ENCODE results near the gene URAD. TPM values are rescaled to one million over a fixed set of nuclear protein-coding genes. Genes with fewer than 3 reads are reported as not detected.

Gene URAD
- total RNA-seq, 1 donor from 2014 or later, result not detected

DNA sequence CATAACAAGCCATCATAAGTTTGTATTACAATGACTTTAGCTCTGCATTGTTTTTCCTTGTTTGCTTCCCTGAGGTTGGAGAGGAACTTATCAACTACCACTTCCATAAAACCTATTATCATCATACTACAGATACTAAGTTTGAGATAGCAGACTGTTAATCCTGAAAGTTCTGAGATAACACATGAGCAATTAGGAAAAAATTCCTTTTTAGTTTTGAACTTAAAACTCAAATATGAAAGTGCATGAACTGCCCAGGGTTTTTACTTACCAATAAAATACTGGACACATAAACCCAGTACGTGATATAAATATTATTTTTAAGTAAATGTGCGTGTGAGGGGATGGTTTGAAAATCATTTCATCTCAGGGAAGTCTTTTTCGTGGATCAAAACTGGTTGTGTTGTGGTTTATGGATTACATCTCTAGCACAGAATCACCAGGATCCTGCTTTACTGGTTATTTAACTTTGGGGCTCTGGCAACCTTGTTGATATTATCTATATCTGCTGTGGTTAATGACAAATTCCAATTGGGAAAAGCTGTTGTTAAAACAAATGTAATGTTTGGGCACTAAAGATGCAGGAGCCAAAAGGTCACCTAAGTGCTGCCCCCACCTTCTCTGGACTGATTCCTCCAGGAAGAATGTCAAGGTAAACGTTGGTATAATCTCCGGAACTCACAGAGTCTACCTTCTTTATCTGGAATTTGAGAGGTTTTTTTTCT lies 31.8 kb downstream of the URAD start:
- no peak for DNase-seq (ENCODE audit: low read depth)

DNA sequence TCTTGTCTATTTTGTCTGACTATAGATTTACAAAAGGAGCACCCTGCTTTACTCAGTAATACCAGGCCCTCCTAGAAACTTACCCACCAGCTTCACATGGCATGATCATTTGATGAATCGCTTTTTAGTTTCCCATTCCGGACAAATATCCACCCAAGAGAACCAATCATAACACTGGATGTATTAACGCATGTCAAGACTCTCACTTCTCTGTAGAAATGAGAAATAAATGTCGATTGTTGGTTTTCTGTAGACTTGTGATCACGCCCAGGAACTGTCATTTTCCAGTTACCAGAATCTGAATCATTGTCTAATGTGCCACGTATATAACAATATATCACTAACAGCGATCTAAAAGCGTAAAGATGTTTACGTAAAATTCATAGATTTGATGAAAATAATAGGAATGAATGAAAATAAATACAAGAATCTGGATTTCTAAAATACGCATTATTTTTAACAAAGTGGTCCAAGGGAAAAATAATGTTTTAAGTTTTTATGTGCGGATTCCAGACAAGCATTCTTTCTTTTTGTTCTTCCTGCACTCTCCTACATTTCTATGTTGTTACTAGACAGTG lies 33.4 kb downstream of the URAD start:
- DNase-seq (ENCODE audit: low read depth), result no peak

DNA sequence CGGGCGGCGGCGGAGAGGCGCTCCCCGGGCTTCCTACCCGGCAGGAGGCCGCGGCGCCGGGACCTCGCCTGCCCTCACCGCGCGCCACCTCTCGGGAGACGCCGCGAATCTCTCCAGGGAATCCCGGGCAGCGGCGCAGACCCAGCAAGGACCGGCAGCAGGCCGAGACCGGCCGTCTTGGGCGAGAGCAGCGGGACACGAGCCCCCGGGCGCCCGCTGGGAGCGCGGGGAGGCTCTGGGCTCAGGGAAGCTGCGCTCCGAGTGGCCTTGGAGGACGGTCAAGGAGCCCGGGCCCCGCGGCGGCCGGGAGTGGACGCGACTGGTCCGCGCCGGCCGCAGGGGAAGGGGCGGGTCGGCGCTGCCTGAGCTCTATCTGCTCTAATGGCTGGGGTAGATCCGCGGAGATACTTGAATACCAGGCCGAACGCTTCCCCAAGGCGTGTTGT lies 34.1 kb downstream of the URAD start:
- no peak for DNase-seq (ENCODE audit: low read depth)

DNA sequence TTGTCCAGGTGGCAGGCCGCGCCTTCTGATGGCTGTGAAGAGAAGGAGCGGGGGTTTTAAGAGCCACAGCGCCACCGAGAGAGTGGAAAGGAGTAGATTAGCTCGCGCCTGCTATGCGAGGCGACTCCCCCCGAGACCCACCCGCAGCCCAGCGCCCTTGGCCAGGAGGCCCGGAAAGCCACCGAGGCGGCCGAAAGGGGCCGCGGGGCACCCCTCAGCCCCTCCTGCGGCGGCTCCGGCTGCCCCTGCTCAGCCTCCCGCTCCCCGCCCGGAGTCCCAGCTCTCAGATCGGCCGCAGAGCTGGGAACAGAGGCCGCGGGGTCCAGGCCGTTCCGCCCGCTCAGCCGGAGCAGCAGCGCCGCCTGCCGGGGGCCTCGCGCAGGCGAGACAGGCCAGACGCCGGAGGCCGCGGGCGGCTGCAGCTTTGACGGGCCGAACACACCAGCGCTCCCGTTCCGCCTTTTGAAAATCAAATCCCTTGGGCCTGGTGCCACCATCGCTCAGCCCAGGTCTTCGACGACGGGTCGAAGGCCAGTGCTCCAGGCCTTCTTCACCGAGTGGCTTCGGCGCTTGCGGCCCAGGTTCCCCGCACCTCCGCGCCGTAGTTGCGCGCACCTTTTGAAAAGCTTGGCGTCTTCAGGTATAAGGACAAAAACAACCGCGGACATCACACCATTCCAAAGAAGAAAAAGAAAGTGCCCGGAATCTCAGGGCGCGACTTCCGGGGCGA lies 34.7 kb downstream of the URAD start:
- peak; percentile 24 for DNase-seq (ENCODE audit: low read depth)

DNA sequence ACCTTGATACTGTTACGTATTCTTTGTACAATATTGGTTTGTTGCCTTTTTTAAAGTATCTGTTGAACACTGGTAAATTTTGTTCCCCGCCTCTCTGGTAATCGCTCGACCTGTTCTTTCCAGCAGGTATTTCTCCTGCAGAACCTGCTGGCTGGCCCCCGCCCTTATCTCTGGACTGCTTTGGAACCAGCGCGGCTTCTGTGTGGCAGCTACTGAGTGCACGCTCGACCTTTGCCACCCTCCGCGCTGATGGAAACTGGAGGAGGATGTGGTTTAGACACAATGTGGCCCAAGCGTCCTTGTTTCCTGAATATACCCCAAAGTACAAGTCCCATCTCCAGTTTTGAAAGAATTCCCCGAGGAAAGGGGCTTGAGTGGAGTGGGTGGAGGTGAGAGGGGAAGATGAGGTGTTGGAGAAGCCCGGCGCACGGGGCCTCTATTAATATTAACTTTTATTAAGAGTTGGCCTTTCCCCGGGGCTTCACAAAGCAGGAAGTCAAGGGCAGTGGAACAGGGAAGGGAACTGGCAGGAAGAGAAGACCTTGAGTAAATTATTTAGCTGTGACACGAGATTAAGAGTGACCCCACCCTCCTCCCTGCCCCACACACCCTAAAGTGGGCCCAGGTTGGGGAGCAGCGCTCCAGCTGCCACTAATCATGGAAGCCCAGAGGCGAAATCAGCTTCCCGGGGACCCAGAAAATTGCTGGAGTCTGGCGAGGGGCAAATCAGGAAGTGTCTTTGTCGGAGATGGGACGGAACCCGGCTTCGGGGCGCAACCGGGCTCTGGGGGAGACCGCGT lies 35.4 kb downstream of the URAD start:
- DNase-seq (ENCODE audit: low read depth), result no peak

DNA sequence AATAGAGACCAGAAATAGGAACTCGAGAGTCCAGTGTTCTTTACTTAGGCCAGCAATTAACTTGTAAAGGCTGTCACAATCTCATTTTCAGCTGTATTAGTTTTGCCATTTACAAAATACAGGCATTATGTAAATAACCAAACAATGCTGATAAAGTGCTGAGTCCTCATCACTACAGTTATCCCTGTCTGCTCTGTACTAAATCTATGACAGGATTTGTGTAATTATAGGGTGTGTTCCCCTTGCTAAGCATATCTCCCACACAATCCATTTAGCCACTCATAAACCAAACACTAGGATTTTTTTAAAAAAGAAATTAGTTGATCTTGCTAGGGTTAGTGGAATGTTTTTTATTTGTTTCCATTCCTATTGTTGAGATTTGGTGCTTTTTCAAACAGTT lies 45.5 kb downstream of the URAD start:
- DNase-seq (ENCODE audit: low read depth), result no peak

DNA sequence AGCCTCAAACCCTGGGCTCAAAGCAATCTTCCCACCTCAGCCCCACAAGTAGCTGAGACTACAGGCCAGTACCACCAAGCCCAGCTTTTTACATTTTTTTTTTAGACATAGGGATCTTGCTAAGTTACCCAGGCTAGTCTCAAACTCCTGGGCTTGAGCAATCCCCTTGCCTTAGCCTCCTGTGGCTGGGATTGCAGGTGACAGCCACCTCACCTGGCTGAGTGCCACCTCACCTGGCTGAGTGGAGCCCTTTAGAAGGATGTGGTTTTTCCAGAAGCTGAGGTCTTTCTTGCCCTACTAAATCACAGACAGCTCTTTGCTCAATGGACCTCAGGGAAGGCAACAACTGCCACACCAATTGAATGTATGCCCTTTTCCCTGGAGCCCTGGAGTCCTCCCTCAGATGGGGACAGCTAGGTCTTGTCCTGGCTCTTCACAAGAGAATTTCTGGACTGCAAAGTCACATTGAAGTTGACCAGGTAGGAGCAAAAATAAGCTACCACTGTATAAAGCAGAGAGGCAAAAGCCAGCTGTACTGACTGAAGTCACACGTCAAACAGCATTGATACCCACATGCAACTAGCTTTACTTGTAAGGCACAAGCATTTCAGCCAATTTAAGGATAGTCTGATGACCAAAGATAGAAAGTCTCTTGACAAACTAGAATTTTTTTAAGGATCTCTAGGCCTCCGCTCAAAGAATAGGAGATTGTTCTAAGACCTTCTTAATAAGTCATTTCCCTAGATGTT lies 54.7 kb downstream of the URAD start:
- no peak for DNase-seq (ENCODE audit: low read depth)

DNA sequence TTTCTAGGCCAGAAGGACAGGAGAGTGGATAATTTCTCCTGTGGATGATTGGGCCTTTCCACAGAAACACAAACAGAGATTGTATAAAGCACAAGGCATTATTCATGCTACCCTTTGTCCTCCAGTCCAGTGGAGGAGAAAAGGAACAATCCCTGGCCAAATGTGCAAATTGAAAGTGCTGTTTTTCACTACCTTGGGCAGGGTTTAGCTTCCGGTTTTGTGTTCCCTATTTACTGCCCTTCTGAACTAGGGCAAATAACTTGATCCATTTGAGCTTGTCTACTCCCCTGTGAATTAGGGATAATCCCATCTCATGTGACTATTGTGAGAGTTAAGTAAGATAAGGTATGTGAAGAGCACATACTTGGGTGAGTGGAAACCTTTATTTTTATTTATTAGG lies 55.4 kb downstream of the URAD start:
- DNase-seq (ENCODE audit: low read depth), result no peak

DNA sequence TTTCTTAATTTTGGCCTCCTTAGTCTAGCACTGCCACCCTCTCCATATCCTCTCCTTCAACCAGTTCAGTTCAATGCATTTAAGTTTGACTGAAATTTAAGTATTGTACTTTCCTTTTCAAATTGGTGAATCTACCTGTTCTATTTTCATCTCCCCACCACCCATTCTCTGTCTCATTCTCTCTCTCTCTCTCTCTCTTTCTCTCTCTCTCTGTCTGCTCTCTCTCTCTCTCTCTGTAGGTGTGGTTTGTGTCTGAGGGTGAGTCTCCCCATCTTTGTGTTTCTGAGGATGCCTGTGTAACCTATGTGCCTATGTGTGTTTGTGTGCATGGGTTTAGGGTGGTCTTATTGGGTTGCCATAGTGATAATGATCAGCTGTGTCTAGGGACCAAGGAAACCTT lies 58.6 kb downstream of the URAD start:
- no peak for DNase-seq (ENCODE audit: low read depth)

DNA sequence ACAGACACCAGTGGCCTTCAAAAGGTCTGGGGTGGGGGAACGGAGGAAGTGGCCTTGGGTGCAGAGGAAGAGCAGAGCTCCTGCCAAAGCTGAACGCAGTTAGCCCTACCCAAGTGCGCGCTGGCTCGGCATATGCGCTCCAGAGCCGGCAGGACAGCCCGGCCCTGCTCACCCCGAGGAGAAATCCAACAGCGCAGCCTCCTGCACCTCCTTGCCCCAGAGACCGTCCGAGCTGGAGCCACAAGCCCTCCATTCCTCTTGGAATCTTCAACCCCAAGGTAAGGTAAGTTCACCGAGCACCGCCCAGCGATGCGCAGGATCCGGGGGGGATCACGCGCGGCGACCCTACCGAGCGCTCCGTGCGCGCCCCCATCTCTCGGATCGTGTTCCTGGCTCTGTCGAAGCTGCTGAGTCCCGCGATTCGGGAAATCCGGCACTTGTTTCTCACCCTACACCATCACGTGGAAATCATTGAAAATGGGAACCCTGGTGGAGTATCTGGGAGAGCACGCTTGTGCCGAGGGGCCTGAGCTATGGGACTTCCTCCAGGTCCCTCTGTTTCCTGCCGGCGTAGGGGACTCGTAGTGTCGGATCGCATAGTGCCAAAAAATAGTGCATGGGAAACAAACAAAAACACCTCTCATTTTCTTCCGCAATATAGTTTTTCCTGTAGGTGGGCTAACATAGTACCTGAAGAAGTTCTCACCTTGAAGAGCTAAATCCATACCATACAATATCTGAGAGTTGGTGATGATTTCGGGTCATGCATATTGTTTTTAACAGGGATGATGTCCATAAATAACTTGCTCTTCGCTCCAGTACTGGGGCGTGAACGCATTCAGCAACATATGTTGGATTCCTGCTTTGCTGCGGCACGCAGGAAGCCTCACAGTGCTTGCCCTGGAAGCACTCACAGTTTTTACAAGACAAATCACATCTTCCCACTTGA lies 59.4 kb downstream of the URAD start:
- no peak for DNase-seq (ENCODE audit: low read depth)

DNA sequence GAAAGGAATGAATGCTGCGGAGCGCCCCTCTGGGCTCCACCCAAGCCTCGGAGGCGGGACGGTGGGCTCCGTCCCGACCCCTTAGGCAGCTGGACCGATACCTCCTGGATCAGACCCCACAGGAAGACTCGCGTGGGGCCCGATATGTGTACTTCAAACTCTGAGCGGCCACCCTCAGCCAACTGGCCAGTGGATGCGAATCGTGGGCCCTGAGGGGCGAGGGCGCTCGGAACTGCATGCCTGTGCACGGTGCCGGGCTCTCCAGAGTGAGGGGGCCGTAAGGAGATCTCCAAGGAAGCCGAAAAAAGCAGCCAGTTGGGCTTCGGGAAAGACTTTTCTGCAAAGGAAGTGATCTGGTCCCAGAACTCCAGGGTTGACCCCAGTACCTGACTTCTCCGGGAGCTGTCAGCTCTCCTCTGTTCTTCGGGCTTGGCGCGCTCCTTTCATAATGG lies 60.1 kb downstream of the URAD start:
- DNase-seq (ENCODE audit: low read depth), result no peak

Other genes with a start within 250 kb of the URAD start
- not detected in 2 replicates for gene GSX1, start 196.2 kb downstream of the URAD start, total RNA-seq
- gene PDX1, start 68.7 kb downstream of the URAD start, total RNA-seq, result not detected in 2 replicates
- not detected in 2 replicates for gene CDX2, start 19.4 kb downstream of the URAD start, total RNA-seq
- not detected in 2 replicates for gene FLT3, start 111.9 kb upstream of the URAD start, total RNA-seq
- 10.0 and 12.5 TPM in 2 replicates for gene PAN3, start 149.9 kb upstream of the URAD start, total RNA-seq

Measured in myocyte (in vitro differentiated cells).